GM18867 (cell line): ENCODE measurements around the gene SEC24D.

Source experiments
- ATAC-seq: cut with Tn5 transposase; IDR thresholded peaks from one replicate; pipeline ENCODE4 v1.9.1; 2021; ENCODE audit warnings: mild to moderate bottlenecking, moderate library complexity; ENCODE audit not compliant: unreplicated experiment

SEC24D gene

DNA sequence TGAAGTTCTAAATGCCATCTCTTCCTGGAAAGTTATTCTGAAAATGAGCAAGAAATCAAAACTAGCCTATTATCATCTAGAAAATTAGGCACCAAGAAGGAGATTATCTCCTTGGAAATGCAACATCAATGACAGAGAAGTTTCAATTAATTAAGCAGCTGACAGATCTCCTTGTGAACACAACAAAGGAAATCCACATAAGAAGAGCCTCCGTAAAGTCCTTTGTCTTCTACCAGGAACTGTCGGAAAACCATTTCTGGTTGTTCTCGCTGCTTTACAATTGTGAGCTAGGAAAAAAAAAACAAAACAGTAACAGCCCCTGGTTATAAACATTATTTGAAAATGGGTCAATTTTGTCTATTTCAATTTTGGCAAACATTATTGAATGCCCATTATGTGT is 112.6 kb downstream of the SEC24D start:
- no peak for ATAC-seq

- ATAC-seq: no peak
Observed at GRCh38 chr4:118721752-118722151, 114.2 kb downstream of the SEC24D start.

DNA sequence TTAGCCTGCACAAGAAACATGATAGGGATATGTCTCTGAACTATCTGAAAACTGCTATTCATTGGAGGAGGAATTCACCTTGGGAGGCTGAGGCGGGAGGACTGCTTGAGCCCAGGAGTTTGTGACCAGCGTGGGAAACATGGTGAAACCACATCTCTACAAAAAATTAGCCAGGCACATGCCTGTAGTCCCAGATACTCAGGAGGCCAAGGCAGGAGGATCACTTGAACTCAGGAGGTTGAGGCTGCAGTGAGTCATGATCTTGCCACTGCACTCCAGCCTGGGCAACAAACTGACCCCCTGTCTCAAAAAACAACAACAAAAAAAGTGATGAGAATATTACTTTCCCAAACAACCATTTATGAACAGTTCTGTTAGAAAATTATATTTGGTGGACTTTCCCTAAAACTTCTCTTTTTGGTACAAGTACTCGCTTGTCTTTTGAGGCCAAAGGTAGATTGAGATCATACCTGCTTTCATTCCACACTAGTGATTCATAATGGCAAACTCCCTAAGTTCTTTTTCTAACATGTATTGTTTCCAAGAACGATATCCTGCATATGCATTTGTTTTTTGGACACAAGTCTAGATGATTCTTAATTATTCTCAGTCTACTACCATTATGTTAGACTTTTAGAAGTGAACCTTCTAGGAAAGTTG is 117.3 kb downstream of the SEC24D start:
- no peak for ATAC-seq

GRCh38 chr4:118716304-118716703 is 119.6 kb downstream of the SEC24D start:
- no peak for ATAC-seq

- no peak for ATAC-seq
Observed at GRCh38 chr4:118714682-118715081, 121.2 kb downstream of the SEC24D start.

- ATAC-seq: no peak
Observed at GRCh38 chr4:118712872-118713271, 123.1 kb downstream of the SEC24D start.

DNA sequence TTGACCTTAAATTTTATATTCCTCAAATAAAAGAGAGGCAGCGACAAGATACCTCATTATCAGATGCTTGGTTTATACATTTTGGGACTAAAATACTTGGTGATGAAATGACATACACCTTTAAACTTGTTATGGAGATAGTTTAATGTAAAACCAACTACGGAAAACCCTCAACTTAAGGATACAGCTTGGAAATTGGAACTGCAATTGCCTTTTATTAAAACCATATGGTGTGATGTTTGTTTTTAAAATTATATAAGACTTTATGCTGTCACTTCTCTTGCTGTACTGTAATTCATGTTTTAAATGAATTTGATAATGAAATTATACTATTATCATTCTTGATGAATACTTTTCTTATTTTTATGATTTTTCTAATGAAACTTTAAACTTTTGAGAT is 124.9 kb downstream of the SEC24D start:
- no peak for ATAC-seq

DNA sequence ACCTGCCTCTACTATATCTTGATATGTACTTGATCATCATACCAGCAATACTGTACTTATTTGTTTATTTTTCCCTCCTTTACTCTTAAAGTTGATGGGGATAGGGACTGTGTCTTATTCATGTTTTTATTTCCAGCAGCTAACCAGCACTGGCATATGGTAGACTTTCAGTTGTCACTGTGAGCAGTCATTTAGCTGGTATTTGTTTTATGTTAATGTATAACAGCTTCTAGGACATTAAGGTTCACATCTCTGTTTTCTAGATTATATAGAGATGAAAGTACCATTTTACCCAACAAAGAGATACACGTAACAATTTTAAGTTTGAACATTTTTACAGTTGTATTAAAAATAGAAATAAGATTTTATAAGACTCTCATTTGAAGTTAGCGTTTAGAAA is 132.8 kb downstream of the SEC24D start:
- ATAC-seq: no peak

- peak; percentile 99 for ATAC-seq
Observed at GRCh38 chr4:118684873-118685811, 150.8 kb downstream of the SEC24D start, which contains the start of gene METTL14. METTL14 (plus strand) TSS chr4:118685392; CDS start chr4:118685535, 143 bp downstream.

GRCh38 chr4:118683513-118683912 is 152.4 kb downstream of the SEC24D start:
- ATAC-seq: no peak

GRCh38 chr4:118682928-118683327 is 153.0 kb downstream of the SEC24D start:
- ATAC-seq: no peak

DNA sequence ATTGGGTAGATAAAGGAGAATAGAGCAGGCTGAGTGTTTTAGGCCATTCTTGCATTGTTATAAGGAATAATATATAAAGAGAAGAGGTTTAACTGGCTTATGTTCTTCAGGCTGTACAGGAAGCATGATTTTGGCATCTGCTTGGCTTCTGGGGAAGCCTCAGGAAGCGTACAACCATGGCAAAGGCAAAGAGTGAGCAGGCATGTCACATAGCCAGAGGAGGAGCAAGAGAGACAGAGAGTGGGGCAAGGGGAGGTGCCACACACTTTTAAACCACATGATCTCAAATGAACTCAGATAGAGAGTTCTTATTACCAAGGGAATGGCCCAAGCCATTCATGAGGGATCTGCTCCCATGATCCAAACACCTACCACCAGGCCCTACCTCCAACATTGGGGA is 155.1 kb downstream of the SEC24D start:
- no peak for ATAC-seq

- no peak for ATAC-seq
Observed at GRCh38 chr4:118676128-118676527, 159.8 kb downstream of the SEC24D start.
